ENCODE results near the gene ATXN7. TPM values are rescaled to one million over a fixed set of nuclear protein-coding genes. Genes with fewer than 3 reads are reported as not detected.
A peak's percentile ranks its signal among the peaks of the same experiment; 100 is the strongest.

ATXN7 gene
- total and polyA plus RNA-seq, 2 of the 13 experiments (the other 11 are each of a cell fraction or from before 2014, with no cell fraction given): 13.8 to 20.0 TPM

DNA sequence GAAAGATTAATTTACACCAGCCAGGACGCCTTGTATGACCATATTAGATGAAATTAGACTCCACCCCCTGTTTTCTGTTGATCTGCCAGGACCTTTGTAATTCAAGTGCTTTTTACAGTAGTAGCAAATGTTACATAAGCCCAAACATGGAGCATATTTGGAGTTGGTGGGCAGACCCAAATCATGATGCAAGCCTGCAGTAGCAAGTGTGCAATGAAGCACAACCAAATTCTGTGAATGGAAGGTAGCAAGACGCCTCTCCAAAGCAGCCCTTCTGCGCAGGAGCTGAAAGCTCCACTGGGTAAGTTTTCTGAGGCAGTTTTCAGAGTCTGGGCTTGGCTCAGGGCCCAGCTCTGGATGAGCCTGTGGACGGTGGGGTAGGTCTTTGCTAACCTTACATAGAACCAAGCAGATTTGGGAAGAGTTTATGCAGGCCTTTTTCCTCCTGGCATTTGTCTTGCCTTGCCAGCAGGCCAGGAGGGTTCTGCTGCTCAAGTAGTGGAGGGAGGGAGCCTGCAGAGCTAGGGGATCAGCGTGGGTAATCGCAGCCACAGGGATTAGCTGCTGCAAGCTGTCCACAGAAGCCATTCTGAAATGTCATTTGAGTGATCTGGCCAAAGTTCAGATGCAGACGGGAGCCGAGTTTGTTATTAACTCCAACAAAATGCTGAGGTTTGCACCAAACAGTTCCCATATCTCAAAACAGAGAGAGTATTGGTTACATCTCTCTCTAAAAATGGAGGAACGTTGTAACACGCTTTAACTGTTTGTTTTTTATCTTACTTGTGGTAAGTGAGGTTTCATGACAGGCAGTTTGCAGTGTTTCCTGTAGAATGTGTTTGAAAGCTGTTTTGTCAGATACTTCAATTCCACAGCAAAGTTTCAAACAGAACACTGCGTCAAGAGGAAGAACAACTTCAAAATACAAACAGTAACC, 104.3 kb downstream of the ATXN7 start:
- DNase-seq (ENCODE audit: low spot score): peak; percentile 88
- TF ChIP-seq ZZZ3 (CRISPR knock-in tag; IDR thresholded peaks at IDR 0.05; ENCODE audit: borderline replicate concordance): no peak
- TF ChIP-seq ZBTB20 (CRISPR knock-in tag; IDR thresholded peaks at IDR 0.05; ENCODE audit: borderline replicate concordance, low read depth): no peak
- TF ChIP-seq CENPT (CRISPR knock-in tag; IDR thresholded peaks at IDR 0.05; ENCODE audit: low read depth): no peak
- TF ChIP-seq ZNF572 (CRISPR knock-in tag; IDR thresholded peaks at IDR 0.05): no peak
- TF ChIP-seq IKZF1 (IDR thresholded peaks at IDR 0.05): no peak
- TF ChIP-seq GABPA (IDR thresholded peaks at IDR 0.05; ENCODE audit: low read depth, low read length): no peak
- TF ChIP-seq GABPA (CRISPR knock-in tag; IDR thresholded peaks at IDR 0.05; ENCODE audit: low read depth): no peak; the same call in 1 of the 2 replicates
- TF ChIP-seq, protein P1, sequence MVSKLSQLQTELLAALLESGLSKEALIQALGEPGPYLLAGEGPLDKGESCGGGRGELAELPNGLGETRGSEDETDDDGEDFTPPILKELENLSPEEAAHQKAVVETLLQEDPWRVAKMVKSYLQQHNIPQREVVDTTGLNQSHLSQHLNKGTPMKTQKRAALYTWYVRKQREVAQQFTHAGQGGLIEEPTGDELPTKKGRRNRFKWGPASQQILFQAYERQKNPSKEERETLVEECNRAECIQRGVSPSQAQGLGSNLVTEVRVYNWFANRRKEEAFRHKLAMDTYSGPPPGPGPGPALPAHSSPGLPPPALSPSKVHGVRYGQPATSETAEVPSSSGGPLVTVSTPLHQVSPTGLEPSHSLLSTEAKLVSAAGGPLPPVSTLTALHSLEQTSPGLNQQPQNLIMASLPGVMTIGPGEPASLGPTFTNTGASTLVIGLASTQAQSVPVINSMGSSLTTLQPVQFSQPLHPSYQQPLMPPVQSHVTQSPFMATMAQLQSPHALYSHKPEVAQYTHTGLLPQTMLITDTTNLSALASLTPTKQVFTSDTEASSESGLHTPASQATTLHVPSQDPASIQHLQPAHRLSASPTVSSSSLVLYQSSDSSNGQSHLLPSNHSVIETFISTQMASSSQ (IDR thresholded peaks at IDR 0.05; ENCODE audit: low read depth): no peak
- TF ChIP-seq, protein P1 (CRISPR knock-in tag; IDR thresholded peaks at IDR 0.05; ENCODE audit: borderline replicate concordance): peak; percentile 53; the same call in 1 of the 2 replicates
- TF ChIP-seq SMAD9 (CRISPR knock-in tag; IDR thresholded peaks at IDR 0.05): no peak
- no peak for TF ChIP-seq SP5 (CRISPR knock-in tag; IDR thresholded peaks at IDR 0.05; ENCODE audit: borderline replicate concordance, low read depth)
- peak; percentile 22; the same call in 1 of the 2 replicates for TF ChIP-seq KMT2B (CRISPR knock-in tag; IDR thresholded peaks at IDR 0.05)

More for the DNA sequence above, 104.3 kb downstream of the ATXN7 start:
- no peaks in the 10 kb centered on the region for H4K20me1 ChIP-seq (ENCODE audit: insufficient read depth, low read length)
- H3K9ac ChIP-seq (ENCODE audit: insufficient read depth, low read depth, low read length): peak overlapping the region; percentile 63
- peak; percentile 88 for FAIRE-seq
- in situ Hi-C loops (cut with HindIII; ENCODE audit: extremely low pct_ligation_motif_present, low pct_unique_long_range_greater_than_20kb): no loop called here
- ChIA-PET POLR2A (interaction anchor here (1.3 to 2.0 kb wide), 2 partner anchors 9 to 56 kb away, joined by 7 to 11 read pairs; partner anchors contain the start of gene SCAANT1), CTCF (ENCODE audit: low intra/inter-chr PET ratio, low total read pairs) (no interaction called here)
- H3K4me2 ChIP-seq (ENCODE audit: low read depth, low read length): peak overlapping the region; percentile 88
- peak overlapping the region; percentile 91 for H3K27ac ChIP-seq (ENCODE audit: extremely low read length, insufficient read depth, low read length)
- no peak overlapping the region for H2AFZ ChIP-seq (ENCODE audit: low read length)
- no peaks in the 10 kb centered on the region for H3K9me3 ChIP-seq (ENCODE audit: low read length)
- 2% methylated on average over 11 of the region's 11 CpGs for WGBS (ENCODE audit: low lambda C conversion rate)
- BruUV-seq (replicated peaks): TSS peak; percentile 17
- H3K4me1 ChIP-seq (ENCODE audit: insufficient read depth, low read length): peaks cover 61% of the 10 kb centered on the region
- intact Hi-C loops (cut with micrococcal nuclease; ENCODE audit: unreplicated experiment): loop anchor here (1.0 kb wide), 1 partner anchor 25 kb away; no protein-coding TSS in a partner anchor
- peak; percentile 96 for ATAC-seq
- H3K27me3 ChIP-seq (ENCODE audit: control insufficient read depth in 1 of 2, insufficient read depth in 2 of 2, low read length in 2 of 2): no peaks in the 10 kb centered on the region
- peak overlapping the region; percentile 48 to 68 (median 55) for H3K4me3 ChIP-seq (replicated peaks in 1 of 3; ENCODE audit: insufficient read depth in 1 of 3, low read depth in 2 of 3, low read length in 3 of 3)
- peaks cover 49% of the 10 kb centered on the region for H3K79me2 ChIP-seq (ENCODE audit: insufficient read depth, low read length)
- H3K36me3 ChIP-seq (replicated peaks in 1 of 2; ENCODE audit: control insufficient read depth in 1 of 2, insufficient read depth in 2 of 2, low read length in 2 of 2): no peaks in the 10 kb centered on the region

Measured in HepG2 (cell line).